B cell (primary cell): ENCODE measurements around the gene CNOT1. TPM values are rescaled to one million over a fixed set of nuclear protein-coding genes. Genes with fewer than 3 reads are reported as not detected.

ENCODE experiments used
- ATAC-seq: fragments of 200-7000 bp; cut with Tn5 transposase; one replicate; pipeline ENCODE4 v1.10.0; 2021; ENCODE audit warnings: low read depth, mild to moderate bottlenecking, moderate number of reproducible peaks, moderate library complexity
- CTCF ChIA-PET: fragments of 350-600 bp; sonication (Branson Sonifier 250); formaldehyde crosslinking; loops from one replicate; lab custom pipeline; 2021; ENCODE audit warnings: antibody characterized with exemption, inconsistent platforms; lab: Charles Lee
- POLR2A ChIA-PET: fragments of 350-600 bp; sonication (Branson Sonifier 250); formaldehyde crosslinking; loops from one replicate; lab custom pipeline; 2021; ENCODE audit warnings: antibody characterized with exemption; lab: Charles Lee
- DNase-seq: peaks from one replicate; pipeline ENCODE4 v3.0.0; 2013
- H2AFZ ChIP-seq: 2 replicates; pipeline ENCODE4 v1.6.1; 2012; ENCODE audit warnings: mild to moderate bottlenecking, low read depth, low read length; ENCODE audit not compliant: insufficient read depth, poor library complexity, severe bottlenecking
- H3K27ac ChIP-seq, 2 donors: 1 replicate in 1 of 2; 2 replicates in 1 of 2; pipeline ENCODE4 v1.5.1; 2012 to 2013; ENCODE audit warnings: low read length in 2 of 2, mild to moderate bottlenecking in 2 of 2, moderate library complexity in 1 of 2
- H3K27me3 ChIP-seq, 4 experiments: fragments of 200-600 bp in 1 of 4; sonication (generic) in 1 of 4; replicated peaks in 1 of 4; 1 replicate in 2 of 4; 2 replicates in 2 of 4; pipeline versions ENCODE4 v1.6.1 to v1.7.0; 2013 to 2016; ENCODE audit warnings: low read length in 3 of 4, mild to moderate bottlenecking in 2 of 4, mixed read lengths in 1 of 4, moderate library complexity in 1 of 4; ENCODE audit not compliant: insufficient read depth in 4 of 4, control insufficient read depth in 3 of 4; ENCODE audit errors: control extremely low read depth in 1 of 4
- H3K36me3 ChIP-seq, 2 experiments: replicated peaks in 1 of 2; 1 replicate in 1 of 2; 2 replicates in 1 of 2; pipeline versions ENCODE4 v1.6.1 to v1.7.1; 2013; ENCODE audit warnings: low read length in 1 of 2; ENCODE audit not compliant: insufficient read depth in 2 of 2, control insufficient read depth in 1 of 2; ENCODE audit errors: control extremely low read depth in 1 of 2, extremely low read depth in 1 of 2
- H3K4me1 ChIP-seq, 2 donors: fragments of 200-600 bp in 1 of 2; sonication (generic) in 1 of 2; 1 replicate in 1 of 2; 2 replicates in 1 of 2; pipeline versions ENCODE4 v1.5.1 to v1.6.1; 2013 to 2017; ENCODE audit warnings: low read length in 2 of 2; ENCODE audit not compliant: control insufficient read depth in 2 of 2, insufficient read depth in 2 of 2
- H3K4me2 ChIP-seq: replicated peaks from 2 replicates; pipeline ENCODE3; 2012; ENCODE audit warnings: mild to moderate bottlenecking, low read depth, low read length; ENCODE audit not compliant: poor library complexity, severe bottlenecking
- H3K4me3 ChIP-seq, 5 experiments: fragments of 200-600 bp in 1 of 5; sonication (generic) in 1 of 5; 1 replicate in 3 of 5; 2 replicates in 2 of 5; pipeline versions ENCODE4 v1.5.1 to v1.7.0; 2011 to 2016; ENCODE audit warnings: low read length in 4 of 5, mild to moderate bottlenecking in 4 of 5, low read depth in 2 of 5, control low read depth in 1 of 5, moderate library complexity in 1 of 5; ENCODE audit not compliant: insufficient read depth in 1 of 5; ENCODE audit errors: control extremely low read depth in 1 of 5, extremely low read depth in 1 of 5
- H3K79me2 ChIP-seq: fragments of 200-600 bp; sonication (generic); one replicate; pipeline ENCODE4 v1.6.0; 2016; ENCODE audit warnings: low read length; ENCODE audit not compliant: control insufficient read depth, insufficient read depth
- H3K9ac ChIP-seq: fragments of 200-600 bp; sonication (generic); 2 replicates; pipeline ENCODE4 v1.6.1; 2017; ENCODE audit warnings: mild to moderate bottlenecking, low read length, moderate library complexity
- H3K9me3 ChIP-seq, 3 donors: one replicate each; pipeline versions ENCODE4 v1.6.1 to v1.7.1; 2013; ENCODE audit warnings: low read length in 2 of 3; ENCODE audit not compliant: control insufficient read depth in 2 of 3, insufficient read depth in 1 of 3; ENCODE audit errors: control extremely low read depth in 1 of 3
- H4K20me1 ChIP-seq: 2 replicates; pipeline ENCODE4 v1.6.0; 2012; ENCODE audit warnings: mild to moderate bottlenecking, low read length; ENCODE audit not compliant: insufficient read depth, control insufficient read depth, poor library complexity, severe bottlenecking
- H3K27ac Mint-ChIP-seq: one replicate; pipeline ENCODE4 v1.8.0; 2021; ENCODE audit warnings: mixed read lengths
- H3K27me3 Mint-ChIP-seq: one replicate; pipeline ENCODE4 v1.8.0; 2021; ENCODE audit warnings: mixed read lengths
- H3K4me1 Mint-ChIP-seq: one replicate; pipeline ENCODE4 v1.8.0; 2021; ENCODE audit warnings: mixed read lengths
- H3K4me3 Mint-ChIP-seq: one replicate; pipeline ENCODE4 v1.8.0; 2021; ENCODE audit warnings: mixed read lengths
- H3K9me3 Mint-ChIP-seq: one replicate; pipeline ENCODE4 v1.8.0; 2022; ENCODE audit warnings: mixed read lengths; ENCODE audit not compliant: insufficient read depth
- EZH2 ChIP-seq: IDR thresholded peaks from 2 replicates; pipeline ENCODE4 v1.6.1; 2012; ENCODE audit warnings: borderline replicate concordance, low read depth, mild to moderate bottlenecking, moderate library complexity, low read length; ENCODE audit not compliant: insufficient read depth, poor library complexity, severe bottlenecking
- WGBS: methylation state at CpG from one replicate; pipeline ENCODE4 v1.1.5; 2013; ENCODE audit warnings: missing lambda C conversion rate; ENCODE audit not compliant: insufficient coverage; 5-methylcytosine and 5-hydroxymethylcytosine counted together
- intact Hi-C: fragments of 100-400 bp; cut with micrococcal nuclease; formaldehyde crosslinking; loops from one replicate; pipeline ENCODE4 v1.10.0; 2022
- polyA plus RNA-seq: library from polyadenylated mRNA; depleted of rRNA; stranded (reverse); fragments of >200 nt; gene quantifications from 2 replicates; pipeline ENCODE4 v1.2.3, GENCODE V29; 2012
- total RNA-seq, 2 donors: library from RNA; stranded (reverse); fragments of 120-200 nt in 1 of 2; gene quantifications; 1 replicate in 1 of 2; 2 replicates in 1 of 2; pipeline versions ENCODE4 v1.2.3 to v1.2.4, GENCODE V29; 2013 to 2022
- TF ChIP-seq, protein P1 (sequence below): fragments of 200-600 bp; IDR thresholded peaks from one replicate; pipeline ENCODE4 v1.8.0; 2022; ENCODE audit warnings: antibody characterized with exemption, mild to moderate bottlenecking

The CNOT1 gene
- total and polyA plus RNA-seq, 2 donors (not counting 1 experiment from before 2014, with no cell fraction given) = 211 to 268 TPM

DNA sequence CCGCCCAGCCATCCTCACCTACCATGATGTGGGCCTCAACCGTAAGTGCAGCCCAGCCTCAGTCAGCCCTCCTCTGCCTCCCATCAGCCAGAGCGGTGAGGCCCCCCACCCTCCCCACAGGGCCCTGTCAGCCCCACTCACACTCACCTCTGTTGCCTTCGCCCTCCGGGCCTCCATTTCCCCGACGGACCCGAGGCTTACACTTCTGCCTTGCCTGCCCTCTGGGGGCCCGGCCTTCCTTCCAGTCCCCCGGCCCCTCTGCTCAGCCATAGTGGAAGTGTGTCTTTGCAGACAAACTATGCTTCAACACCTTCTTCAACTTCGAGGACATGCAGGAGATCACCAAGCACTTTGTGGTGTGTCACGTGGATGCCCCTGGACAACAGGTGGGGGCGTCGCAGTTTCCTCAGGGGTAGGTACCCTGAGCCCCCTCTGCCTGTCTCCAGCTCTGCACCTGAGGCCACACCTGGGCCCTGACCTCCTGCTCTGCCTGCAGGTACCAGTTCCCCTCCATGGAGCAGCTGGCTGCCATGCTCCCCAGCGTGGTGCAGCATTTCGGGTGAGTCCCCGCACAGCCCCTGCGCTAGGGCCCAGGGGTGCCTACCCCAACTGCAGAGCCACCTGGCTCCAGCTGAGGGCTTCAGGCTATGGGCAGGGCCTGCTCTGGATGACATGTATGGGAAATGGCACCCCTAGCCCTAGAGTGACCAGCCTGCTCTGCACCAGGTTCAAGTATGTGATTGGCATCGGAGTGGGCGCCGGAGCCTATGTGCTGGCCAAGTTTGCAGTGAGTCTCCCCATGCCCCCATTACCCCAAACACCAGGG is 125.5 kb downstream of the CNOT1 start:
- POLR2A ChIA-PET = no interaction called here
- WGBS = 96% methylated on average over 18 of the region's 21 CpGs
- no peak overlapping the region for H3K4me3 Mint-ChIP-seq

More for the DNA sequence above, 125.5 kb downstream of the CNOT1 start:
- Mint-ChIP-seq H3K27ac (no peak overlapping the region), H3K9me3 (no peaks in the 10 kb centered on the region), H3K27me3 (peaks cover 18% of the 10 kb centered on the region), H3K4me1 (peaks cover 22% of the 10 kb centered on the region)
- no peak for ATAC-seq
- Histone ChIP-seq H3K9me3 (peaks cover 0 to 12% (median 0%) of the 10 kb centered on the region in 3 donors), H3K4me2 (no peak overlapping the region), H2AFZ (no peak overlapping the region), H3K27ac (no peak overlapping the region), H4K20me1 (no peaks in the 10 kb centered on the region), H3K4me1 (peaks cover 23 to 25% of the 10 kb centered on the region in 2 donors), H3K4me3 (no peak overlapping the region), H3K27me3 (peaks cover 0 to 47% (median 17%) of the 10 kb centered on the region in 4 experiments), H3K9ac (no peak overlapping the region), H3K79me2 (no peaks in the 10 kb centered on the region), H3K36me3 (no peaks in the 10 kb centered on the region)
- TF ChIP-seq, protein P1, sequence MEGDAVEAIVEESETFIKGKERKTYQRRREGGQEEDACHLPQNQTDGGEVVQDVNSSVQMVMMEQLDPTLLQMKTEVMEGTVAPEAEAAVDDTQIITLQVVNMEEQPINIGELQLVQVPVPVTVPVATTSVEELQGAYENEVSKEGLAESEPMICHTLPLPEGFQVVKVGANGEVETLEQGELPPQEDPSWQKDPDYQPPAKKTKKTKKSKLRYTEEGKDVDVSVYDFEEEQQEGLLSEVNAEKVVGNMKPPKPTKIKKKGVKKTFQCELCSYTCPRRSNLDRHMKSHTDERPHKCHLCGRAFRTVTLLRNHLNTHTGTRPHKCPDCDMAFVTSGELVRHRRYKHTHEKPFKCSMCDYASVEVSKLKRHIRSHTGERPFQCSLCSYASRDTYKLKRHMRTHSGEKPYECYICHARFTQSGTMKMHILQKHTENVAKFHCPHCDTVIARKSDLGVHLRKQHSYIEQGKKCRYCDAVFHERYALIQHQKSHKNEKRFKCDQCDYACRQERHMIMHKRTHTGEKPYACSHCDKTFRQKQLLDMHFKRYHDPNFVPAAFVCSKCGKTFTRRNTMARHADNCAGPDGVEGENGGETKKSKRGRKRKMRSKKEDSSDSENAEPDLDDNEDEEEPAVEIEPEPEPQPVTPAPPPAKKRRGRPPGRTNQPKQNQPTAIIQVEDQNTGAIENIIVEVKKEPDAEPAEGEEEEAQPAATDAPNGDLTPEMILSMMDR = no peak
- TF ChIP-seq EZH2 = no peak
- no peak for DNase-seq
- CTCF ChIA-PET = no interaction called here
- intact Hi-C loops = no loop called here
